GM21447 (cell line): Measurements from ENCODE around the gene MGMT.

Source experiments
- ATAC-seq: cut with Tn5 transposase; IDR thresholded peaks from one replicate; pipeline ENCODE4 v1.9.1; 2021; ENCODE audit not compliant: unreplicated experiment

Gene MGMT

DNA sequence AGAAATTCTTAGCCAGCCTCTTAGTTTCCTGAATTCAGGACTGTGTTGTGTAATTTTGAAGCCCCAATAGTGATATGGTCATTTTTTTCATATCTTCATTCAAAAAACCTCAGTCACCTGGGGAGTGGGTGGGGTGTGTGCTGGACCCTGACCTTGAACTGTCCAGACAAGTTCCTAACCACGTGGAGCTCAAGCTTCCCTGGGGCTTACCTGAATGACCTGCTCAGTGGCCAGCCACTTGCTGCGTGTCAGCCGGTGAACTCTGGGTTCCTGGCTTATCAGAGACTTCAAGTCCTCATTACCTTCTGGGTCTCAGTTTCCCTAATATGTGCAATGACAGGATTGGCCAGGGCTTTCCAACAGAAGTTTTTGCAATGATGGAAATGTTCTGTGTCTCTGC lies 27.1 kb downstream of the MGMT start:
- ATAC-seq, result no peak

DNA sequence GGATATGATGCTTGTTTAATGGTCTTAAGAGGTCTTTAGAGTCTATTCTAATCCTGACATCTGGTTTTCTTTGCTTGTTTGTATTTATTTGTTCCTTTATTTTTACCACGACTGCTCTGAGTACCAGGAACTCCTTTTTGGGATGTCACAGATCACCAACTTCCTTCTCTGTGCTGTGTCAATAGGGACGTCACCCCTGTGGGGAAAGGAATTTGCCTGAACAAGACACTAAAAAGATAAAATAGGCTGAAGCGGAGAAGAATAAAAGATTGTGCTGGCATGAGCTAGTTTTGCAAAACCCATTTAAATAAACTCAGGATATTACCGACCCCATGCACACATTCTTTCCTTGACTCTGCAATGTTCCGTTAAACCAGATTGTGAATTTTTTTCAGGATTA lies 27.7 kb downstream of the MGMT start:
- ATAC-seq, result no peak

DNA sequence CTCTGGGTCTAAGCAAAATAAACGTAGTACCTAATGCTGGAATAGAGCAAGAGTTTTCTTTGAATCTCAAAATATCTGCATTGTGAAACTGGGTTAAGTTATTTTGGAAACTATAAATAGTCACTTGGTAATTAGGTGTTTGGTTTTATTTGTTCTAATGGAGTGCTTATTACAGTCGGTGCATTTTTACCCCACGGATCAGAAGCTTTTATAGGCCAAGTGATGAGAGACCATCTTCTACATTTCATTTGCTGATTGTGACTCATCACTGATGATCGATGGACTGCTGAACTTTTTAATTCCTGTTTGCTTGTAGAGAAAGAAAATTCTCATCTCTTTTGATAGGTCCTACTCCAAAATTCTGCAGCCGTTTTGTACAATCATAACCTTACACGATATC lies 28.2 kb downstream of the MGMT start:
- no peak for ATAC-seq

DNA sequence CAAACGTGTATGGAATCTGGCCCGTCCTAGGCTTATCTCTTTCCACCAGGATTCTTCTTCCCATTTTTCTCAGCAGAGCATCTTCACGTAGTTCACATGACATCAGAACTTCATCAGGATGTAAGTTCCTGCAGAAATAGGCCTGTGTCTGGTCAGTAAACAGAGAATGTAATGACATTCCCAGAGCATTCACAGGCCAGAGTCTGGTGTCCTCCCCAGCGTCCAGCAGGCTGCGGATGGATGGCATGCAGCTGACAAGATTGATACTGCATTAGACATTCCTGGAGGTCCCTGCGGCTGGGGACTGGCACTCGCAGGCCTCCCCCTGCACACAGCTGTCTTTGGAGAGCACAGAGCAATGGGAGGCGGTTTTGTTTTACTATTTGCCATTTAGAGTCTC lies 28.7 kb downstream of the MGMT start:
- no peak for ATAC-seq

DNA sequence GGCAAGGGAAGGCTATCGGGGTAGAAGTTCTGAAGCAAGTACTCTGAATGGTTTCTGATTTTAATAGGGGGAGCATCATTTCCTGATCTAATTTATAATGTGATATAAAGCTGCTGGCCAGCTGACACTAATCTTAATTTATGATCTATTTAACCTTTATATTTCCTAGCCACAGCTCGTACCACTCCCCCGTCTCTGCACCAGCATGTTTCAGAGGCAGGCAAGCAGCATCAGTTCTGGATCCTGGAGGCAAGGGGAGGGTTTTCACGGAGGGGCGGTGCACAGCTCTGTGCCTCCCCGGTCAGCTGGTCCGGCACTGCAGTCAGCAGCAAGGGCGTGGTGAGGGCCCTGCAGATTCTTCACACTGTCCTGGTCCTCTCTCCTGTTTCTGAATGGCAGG lies 30.0 kb downstream of the MGMT start:
- ATAC-seq, result no peak

DNA sequence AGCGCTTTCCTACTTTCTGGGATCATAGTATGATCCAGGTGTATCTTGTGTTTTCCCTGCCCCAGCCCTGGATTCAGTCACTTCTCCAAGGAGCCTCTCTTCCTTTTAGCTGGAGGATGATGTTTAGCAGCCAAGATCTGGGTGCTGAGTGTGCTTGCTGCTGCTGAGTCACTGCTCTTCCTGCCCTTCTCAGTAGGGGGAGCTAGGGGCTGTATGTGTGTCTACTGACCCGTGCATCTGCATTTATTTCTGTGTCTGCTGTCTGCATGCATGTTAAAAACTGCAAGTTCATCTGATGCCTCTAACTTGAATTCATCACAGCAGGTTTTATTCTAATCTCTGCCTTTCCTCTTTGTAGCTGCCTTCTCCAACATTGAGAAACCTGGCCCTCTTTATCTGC lies 31.6 kb downstream of the MGMT start:
- ATAC-seq, result no peak

DNA sequence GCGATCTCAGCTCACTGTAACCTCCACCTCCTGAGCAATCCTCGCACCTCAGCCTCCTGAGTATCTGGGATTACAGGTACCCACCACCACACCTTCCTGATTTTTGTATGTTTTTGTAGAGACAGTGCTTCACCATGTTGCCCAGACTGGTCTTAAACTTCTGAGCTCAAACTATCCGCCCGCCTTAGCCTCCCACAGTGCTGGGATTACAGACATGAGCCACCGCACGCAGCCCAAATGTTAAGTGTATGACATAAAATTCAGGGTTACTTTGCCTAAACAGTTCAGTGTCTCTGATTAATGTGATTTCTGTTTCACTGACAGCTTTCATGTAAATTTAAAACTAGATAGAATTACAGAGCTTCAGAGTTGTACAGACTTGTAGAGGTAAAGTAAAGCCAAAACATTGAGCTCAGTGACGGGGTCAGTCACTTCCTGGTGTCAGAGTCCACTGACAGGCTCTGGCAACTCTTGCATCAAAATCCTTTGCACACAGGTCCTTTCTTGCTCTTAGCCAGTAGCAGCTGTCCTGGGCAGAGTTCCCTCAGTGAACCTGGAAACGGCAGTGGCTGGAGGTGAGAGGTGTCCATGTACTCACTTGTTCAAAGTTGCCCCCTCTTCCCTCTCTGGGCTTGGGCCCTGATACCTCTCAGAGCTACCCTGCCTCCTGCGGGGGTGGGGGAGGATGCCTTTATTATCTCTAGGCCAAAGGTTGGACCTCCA lies 33.7 kb downstream of the MGMT start:
- no peak for ATAC-seq

DNA sequence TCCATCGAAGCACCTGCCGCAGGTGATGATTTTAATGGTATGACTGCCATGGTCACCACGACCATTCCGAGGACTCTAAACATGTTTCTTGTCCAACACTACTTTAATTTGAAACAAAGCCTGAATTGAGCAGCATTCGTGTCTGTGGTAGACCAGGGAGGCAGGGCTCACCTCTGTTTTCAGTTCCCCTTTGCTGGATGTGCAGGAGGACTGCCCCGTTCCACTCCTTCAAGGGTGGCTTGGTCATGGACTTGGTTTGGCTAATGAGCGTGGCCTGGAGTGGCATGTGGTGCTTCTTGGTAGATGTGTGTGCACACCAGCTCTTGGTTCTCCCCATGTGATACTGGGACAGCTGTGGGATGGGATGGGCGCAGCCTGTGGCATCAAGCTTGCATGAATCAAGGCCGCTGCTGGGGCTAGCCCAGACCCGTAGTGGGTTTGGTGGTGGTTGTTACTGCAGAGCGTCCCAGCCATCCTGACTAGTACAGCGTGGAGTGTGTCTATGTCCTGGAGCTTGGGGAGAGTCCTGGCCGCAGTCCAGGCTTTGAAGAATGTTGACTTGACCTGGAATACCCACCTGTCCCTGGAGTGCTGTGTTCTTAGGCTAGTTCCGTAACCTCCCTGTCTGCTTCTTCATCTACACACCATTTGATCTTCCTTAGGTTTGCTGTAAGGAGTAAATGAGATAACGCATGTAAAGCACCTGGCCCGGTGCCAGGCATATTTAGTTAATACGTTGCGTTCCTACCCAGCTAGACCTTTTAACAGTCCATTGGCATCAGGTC lies 34.8 kb downstream of the MGMT start:
- ATAC-seq, result peak; percentile 99

DNA sequence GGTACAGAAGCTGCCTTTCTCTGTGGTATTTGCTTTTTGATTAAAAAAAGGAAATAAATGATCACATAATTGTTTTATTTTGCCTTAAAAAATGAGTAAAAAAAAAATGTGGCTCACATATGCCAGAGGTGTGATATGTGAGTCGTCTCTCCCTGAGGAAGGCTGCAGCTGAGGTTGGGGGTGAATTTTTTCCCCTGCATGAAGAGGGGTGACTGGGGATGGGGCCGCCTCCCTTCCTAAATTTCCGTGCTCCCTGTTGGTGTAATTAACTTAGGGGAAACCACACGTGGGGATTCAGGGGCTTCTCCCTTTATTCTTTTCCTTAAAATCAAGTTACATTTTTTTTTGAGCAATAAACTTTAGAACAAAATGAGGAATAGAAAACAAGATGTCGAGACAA lies 35.4 kb downstream of the MGMT start:
- ATAC-seq, result no peak

DNA sequence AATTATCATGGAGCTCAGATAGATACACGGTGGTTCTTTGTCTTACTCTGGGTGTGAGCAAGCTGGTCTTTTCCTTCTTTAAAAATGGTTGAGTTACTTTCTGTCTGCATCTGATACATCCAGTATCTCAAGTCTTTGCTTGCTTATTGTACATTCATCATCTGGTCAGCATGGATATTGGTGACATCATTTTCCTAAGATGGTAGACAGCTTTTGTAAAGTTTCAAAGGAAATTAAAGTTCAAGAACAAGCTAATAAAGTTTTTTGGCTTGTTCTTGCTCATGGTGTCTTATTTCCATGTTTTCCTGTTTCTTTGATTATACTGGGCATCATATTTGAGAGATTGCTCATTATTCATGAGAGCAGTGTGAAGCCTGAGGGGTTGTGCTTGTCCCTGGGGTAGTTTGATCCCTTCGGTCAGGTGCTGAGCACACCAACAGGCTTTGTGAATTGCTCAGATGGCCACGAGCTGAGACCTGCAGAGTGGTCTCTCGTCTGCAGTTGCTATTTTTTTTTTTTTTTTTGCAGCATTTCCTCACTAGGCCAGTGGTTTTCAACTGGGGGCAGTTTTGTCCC lies 38.5 kb downstream of the MGMT start:
- no peak for ATAC-seq

DNA sequence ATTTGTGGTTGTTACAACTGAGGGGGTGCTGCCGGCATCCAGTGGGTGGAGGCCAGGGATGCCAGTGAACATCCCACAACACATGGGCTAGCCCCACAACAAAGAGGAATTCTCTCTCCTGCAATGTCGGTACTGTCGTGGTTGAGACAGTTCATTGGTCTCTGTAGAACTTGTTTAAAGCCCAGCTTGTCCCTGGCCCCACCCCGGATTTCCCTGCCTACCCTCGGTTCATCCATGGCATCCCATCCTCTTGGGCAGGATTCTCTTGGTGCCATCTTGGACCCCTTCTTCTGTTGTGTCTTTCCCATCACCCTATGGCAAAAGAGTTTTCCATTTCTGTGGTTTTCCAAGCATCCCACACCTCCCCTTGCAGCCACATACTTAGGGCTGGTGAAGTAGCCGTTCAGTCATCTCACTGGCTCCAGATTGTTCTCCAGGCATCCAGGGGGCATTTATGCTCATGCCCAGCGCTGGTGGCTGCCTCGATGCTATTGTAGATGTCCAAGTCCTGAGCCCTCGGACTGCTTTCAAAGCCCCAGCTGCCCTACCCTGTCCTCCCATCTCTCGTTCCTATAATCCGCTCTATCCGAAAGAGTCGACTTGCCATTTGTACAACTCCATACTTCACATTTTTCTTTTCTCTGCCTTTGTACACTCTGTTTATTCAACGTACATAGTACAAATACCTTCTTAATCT lies 39.2 kb downstream of the MGMT start:
- ATAC-seq, result no peak

DNA sequence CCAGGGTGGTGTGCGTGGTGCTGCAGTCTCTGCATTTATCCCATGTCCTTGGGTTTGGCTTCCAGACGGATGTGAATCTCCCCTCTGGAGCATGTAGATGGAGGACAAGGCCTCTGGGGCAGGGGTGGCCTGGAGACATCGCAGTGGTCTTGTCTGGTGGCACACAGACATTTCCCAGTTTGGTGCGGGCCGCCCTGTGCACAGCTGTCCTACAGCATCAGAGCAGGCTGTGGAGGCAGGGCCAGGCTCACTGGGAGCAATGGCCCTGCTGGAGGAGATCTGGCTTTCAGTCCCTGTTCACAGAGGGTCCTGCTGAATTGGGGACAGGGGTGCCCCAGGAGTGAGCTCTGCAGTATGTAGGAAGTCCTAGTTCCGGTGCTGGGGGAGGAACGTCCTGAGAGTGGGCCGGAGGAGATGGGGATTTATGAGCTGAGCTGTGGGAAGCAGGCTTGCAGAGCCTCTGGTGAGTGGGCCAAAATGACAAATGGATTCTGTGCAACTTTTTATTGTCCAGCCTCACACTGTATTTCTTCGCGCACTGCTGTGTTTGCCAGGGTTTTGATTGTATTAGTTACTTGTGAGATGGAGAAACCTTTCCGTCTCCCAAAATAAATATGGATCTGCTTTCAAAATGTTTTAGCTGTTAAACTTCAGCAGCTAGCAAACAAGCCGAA lies 40.3 kb downstream of the MGMT start:
- ATAC-seq, result no peak

DNA sequence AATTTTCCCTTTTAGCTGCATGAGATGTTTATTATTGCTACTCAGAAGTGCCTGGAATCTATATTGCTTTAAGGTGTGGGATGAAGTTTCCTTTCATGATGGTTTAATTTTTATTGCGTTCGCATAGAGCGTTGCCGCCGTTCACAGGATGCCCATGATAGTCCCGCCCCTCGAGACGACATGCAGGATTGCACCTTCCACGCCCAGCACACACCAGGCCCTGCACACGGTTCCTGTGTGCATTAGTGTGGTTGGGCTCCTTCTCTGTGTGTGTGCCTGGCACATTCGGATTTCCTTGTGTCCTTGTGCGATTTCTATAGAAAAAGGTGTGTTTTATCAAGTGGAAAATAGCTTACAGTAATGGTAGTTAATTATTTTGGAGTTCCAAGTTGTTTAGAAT lies 42.1 kb downstream of the MGMT start:
- ATAC-seq, result no peak

DNA sequence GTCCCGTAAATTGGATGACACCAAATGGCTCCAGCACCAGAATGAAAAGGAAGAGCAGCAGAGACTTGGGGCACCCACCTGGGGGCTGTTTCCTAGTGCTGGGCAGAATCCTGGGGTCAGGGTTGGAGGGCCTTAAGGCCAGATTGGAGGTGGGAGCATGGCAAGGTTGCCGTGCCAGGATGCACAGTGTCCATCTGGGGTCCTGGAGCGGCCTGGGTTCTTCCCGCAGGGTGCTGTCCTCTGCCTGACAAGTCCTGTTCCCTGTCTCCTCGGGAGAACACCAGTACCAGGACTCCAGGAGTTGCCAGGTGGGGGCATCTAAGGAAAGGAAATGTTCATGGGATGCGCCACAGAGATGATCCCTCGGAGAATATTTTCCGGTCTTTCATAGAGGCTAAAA lies 42.8 kb downstream of the MGMT start:
- no peak for ATAC-seq

DNA sequence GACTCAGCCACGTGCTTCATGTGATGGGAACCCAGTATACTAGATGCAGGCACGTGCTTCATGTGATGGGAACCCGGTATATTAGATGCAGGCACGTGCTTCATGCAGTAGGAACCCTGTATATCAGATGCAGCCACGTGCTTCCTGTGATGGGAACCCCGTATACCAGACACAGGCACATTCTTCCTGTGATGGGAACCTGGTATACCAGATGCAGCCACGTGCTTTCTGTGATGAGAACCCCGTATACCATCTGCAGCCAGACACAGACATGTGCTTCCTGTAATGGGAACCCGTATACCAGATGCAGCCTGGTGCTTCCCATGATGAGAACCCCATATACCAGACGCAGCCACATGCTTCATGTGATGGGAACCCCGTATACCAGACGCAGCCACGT lies 44.0 kb downstream of the MGMT start:
- no peak for ATAC-seq

DNA sequence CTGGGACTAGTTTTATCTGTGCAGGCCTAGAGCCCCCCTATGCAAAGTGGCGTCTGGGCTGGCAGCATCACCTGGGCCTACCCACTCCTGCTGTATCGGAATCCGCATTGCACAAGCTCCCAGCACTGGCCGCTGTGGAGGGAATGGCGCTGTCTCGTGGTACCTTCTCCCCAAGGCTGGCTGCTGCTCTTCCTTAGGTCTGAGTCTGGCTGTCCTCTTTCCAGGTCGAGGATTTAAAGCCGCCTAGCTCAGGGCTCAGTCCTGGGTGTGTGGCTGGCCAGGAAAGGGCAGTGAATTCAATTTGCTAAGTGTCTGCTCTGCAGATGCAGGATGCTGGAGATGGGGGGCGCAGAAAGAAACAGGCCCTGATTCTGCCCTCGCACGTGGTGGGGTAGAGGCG lies 44.7 kb downstream of the MGMT start:
- ATAC-seq, result no peak

DNA sequence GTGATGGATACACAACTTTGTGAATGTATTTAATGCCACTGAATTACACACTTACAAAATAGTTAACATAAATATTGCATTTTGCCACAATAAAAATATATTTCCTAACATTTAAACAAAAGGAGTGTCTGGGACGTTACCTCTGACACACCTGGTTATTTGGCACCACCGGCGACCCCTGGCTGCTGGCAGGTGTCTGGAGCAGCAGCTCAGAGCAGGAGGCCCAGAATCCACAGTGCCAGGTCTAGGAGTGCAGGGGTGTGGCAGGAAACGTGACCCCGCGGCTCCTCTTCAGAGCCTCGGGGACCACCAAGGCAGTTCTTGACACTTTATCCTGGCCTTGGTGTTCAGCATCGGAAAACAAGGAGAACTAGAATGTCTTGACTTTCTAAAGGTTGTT lies 46.3 kb downstream of the MGMT start:
- ATAC-seq, result no peak

DNA sequence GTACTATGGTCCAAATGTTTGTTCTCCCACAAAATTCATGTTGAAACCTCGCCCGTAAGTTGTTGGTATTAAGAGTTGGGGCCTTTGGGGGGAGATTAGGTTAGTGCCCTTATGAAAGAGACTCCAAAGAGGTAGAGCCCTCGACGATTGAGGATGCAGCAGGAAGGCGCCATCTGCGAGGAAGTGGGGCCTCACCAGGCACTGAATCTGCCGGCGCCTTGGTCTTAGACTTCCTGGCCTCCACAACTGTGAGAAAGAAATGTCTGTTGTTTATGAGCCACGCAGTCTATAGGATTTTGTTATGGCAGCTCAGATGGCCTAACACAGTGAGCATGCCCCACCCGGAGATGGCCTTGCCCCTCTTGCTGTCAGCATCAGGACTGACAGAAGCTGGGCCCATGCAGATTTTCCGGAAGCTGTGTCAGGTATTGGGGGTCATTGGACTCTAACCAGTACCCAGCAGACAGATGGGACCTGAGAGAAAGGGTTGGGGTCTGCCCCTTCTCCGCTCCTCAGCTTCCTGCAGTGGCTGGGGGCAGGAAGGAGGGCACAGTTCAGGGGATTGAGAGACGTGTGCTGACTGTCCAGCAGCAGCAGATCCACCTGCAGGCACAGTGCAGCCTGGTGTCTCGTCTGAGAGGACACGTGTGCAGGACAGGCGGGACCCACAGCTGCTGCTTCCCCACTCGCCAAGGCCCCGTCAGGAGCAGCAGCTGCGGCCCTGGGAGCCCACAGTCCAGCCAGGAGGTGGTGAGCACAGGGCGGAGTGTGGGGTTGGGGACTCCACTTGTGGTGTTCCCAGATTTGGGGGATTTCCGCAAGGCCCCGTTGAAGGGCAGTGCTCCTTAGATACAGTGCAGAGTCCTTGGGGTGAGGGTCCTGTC lies 47.8 kb downstream of the MGMT start:
- no peak for ATAC-seq

DNA sequence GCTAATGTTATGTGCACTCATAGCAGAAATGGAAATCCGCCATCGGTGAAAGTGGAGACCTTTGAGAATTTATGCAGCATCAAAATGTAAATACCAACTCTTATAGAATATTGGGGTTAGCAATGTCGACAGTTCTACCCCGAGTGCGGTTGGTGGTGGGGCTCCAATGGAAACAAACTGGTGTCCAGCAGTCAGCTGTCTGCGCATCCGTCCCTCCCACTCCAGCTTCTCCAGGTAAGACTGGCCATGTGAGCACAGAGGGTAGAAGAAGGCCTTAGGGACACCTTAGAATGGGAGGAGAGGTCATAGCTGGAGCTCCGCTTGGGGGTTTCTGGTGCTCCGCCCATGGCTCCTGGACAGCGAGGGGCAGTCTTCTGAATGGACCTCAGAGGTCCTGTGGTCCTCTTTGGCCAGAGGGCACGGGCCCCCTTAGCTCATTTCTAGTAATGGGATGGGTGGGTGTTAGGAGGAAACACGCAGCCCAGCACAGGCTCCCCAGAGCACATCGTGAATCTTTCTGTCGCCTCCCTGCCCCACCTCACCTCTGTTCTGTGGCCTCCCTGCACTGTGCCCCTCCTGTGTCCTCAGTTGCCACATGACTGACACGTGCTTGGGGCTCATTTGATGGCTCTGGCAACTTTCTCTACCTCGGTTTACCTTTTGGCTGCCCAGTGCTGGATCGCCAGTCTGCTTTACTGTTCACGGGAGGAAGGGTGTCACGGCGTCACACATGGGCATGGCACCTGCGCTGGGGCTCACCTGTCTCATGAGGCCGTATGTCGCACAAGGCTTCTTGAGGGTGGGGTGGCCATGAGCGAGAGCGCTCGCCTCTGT lies 50.0 kb downstream of the MGMT start:
- ATAC-seq, result no peak
